ENCODE data around the gene MARCHF3.

GRCh38 chr5:126864042-126864688, 166.2 kb downstream of the MARCHF3 start:
- TF ChIP-seq CTCF (conservative IDR thresholded peaks at IDR 0.05; ENCODE audit: low read depth, low read length), result no peak
- no peak for TF ChIP-seq EZH2 (IDR thresholded peaks at IDR 0.05; ENCODE audit: borderline replicate concordance, low read depth, low read length, poor library complexity, severe bottlenecking)

Measured in A673 (cell line).